Measurements from ENCODE around the gene METTL6. TPM values are rescaled to one million over a fixed set of nuclear protein-coding genes. Genes with fewer than 3 reads are reported as not detected.
"Not testable (repeated sequence)": the region's sequence is repeated elsewhere in the genome, so short reads cannot be mapped to it uniquely, and the experiment has no call there.

METTL6 gene
- total and polyA plus RNA-seq, 2 donors (not counting 1 experiment from before 2014, with no cell fraction given): 7.6 to 23.9 TPM

- no peak overlapping the region for H3K9ac ChIP-seq (ENCODE audit: low read length)
- H2AFZ ChIP-seq (ENCODE audit: insufficient read depth, low read depth, low read length, poor library complexity, severe bottlenecking): no peak overlapping the region
- peak overlapping the region; percentile 74 for H3K27ac Mint-ChIP-seq
- peak overlapping the region; percentile 18 for H3K4me2 ChIP-seq (replicated peaks; ENCODE audit: low read depth, low read length, poor library complexity, severe bottlenecking)
- H3K27me3 Mint-ChIP-seq: no peaks in the 10 kb centered on the region
- CTCF ChIA-PET: interaction anchor here (0.7 to 6.8 kb wide), 9 partner anchors 11 to 184 kb away, joined by 3 to 80 read pairs (median 6); partner anchors contain the start of gene SH3BP5
- H3K79me2 ChIP-seq (ENCODE audit: control insufficient read depth, insufficient read depth, low read length): peaks cover 1% of the 10 kb centered on the region
- intact Hi-C loops (cut with micrococcal nuclease): no loop called here
- POLR2A ChIA-PET: no interaction called here
- TF ChIP-seq CTCF (IDR thresholded peaks at IDR 0.05): no peak
- no peak for TF ChIP-seq EZH2 (IDR thresholded peaks at IDR 0.05; ENCODE audit: borderline replicate concordance, insufficient read depth, low read depth, low read length, poor library complexity, severe bottlenecking)
- peak overlapping the region; percentile 39 for H3K4me3 Mint-ChIP-seq
- ATAC-seq (ENCODE audit: low read depth) (no peak), DNase-seq (no peak)
- peaks cover 0 to 7% (median 5%) of the 10 kb centered on the region in 3 donors for H3K9me3 ChIP-seq (ENCODE audit: control extremely low read depth in 1 of 3, control insufficient read depth in 2 of 3, insufficient read depth in 1 of 3, low read length in 2 of 3)
- H4K20me1 ChIP-seq (ENCODE audit: control insufficient read depth, insufficient read depth, low read length, poor library complexity, severe bottlenecking): no peaks in the 10 kb centered on the region
- H3K27ac ChIP-seq (ENCODE audit: low read length in 2 of 2): peak overlapping the region in 1 of 2 donors; percentile 14
- no peaks in the 10 kb centered on the region for H3K36me3 ChIP-seq (replicated peaks in 1 of 2; ENCODE audit: control extremely low read depth in 1 of 2, control insufficient read depth in 1 of 2, extremely low read depth in 1 of 2, insufficient read depth in 2 of 2, low read length in 1 of 2)
- H3K9me3 Mint-ChIP-seq (ENCODE audit: insufficient read depth): no peaks in the 10 kb centered on the region
- no peaks in the 10 kb centered on the region for H3K27me3 ChIP-seq (replicated peaks in 1 of 4; ENCODE audit: control extremely low read depth in 1 of 4, control insufficient read depth in 3 of 4, insufficient read depth in 4 of 4, low read length in 3 of 4)
- peaks cover 70 to 84% of the 10 kb centered on the region in 2 donors for H3K4me1 ChIP-seq (ENCODE audit: control insufficient read depth in 2 of 2, insufficient read depth in 2 of 2, low read length in 2 of 2)
- WGBS (ENCODE audit: insufficient coverage): 77% methylated on average over 2 of the region's 3 CpGs
- H3K4me3 ChIP-seq (ENCODE audit: control extremely low read depth in 1 of 5, extremely low read depth in 1 of 5, insufficient read depth in 1 of 5, low read depth in 2 of 5, low read length in 4 of 5): no peak overlapping the region
- H3K4me1 Mint-ChIP-seq: peaks cover 75% of the 10 kb centered on the region
Measured at GRCh38 chr3:15387735-15388134, 39.6 kb downstream of the METTL6 start.

GRCh38 chr3:15387171-15387581 is 40.2 kb downstream of the METTL6 start:
- TF ChIP-seq EZH2 (IDR thresholded peaks at IDR 0.05; ENCODE audit: borderline replicate concordance, insufficient read depth, low read depth, low read length, poor library complexity, severe bottlenecking) (no peak), CTCF (IDR thresholded peaks at IDR 0.05) (no peak)
- Mint-ChIP-seq H3K27ac (peak overlapping the region; percentile 74), H3K4me1 (peaks cover 79% of the 10 kb centered on the region), H3K27me3 (no peaks in the 10 kb centered on the region), H3K9me3 (ENCODE audit: insufficient read depth) (no peaks in the 10 kb centered on the region), H3K4me3 (peak overlapping the region; percentile 39)
- Histone ChIP-seq H2AFZ (ENCODE audit: insufficient read depth, low read depth, low read length, poor library complexity, severe bottlenecking) (no peak overlapping the region), H3K36me3 (replicated peaks in 1 of 2; ENCODE audit: control extremely low read depth in 1 of 2, control insufficient read depth in 1 of 2, extremely low read depth in 1 of 2, insufficient read depth in 2 of 2, low read length in 1 of 2) (no peaks in the 10 kb centered on the region), H3K27me3 (replicated peaks in 1 of 4; ENCODE audit: control extremely low read depth in 1 of 4, control insufficient read depth in 3 of 4, insufficient read depth in 4 of 4, low read length in 3 of 4) (no peaks in the 10 kb centered on the region), H3K27ac (ENCODE audit: low read length in 2 of 2) (peak overlapping the region in 1 of 2 donors; percentile 14), H3K9ac (ENCODE audit: low read length) (no peak overlapping the region), H3K4me3 (ENCODE audit: control extremely low read depth in 1 of 5, extremely low read depth in 1 of 5, insufficient read depth in 1 of 5, low read depth in 2 of 5, low read length in 4 of 5) (no peak overlapping the region), H3K79me2 (ENCODE audit: control insufficient read depth, insufficient read depth, low read length) (peaks cover 6% of the 10 kb centered on the region), H4K20me1 (ENCODE audit: control insufficient read depth, insufficient read depth, low read length, poor library complexity, severe bottlenecking) (no peaks in the 10 kb centered on the region), H3K4me2 (replicated peaks; ENCODE audit: low read depth, low read length, poor library complexity, severe bottlenecking) (peak overlapping the region; percentile 18), H3K9me3 (ENCODE audit: control extremely low read depth in 1 of 3, control insufficient read depth in 2 of 3, insufficient read depth in 1 of 3, low read length in 2 of 3) (peaks cover 0 to 7% (median 5%) of the 10 kb centered on the region in 3 donors), H3K4me1 (ENCODE audit: control insufficient read depth in 2 of 2, insufficient read depth in 2 of 2, low read length in 2 of 2) (peaks cover 76 to 89% of the 10 kb centered on the region in 2 donors)
- 83% methylated on average over 1 of the region's 1 CpG for WGBS (ENCODE audit: insufficient coverage)
- intact Hi-C loops (cut with micrococcal nuclease): no loop called here
- no peak for DNase-seq
- no peak for ATAC-seq (ENCODE audit: low read depth)
- POLR2A ChIA-PET: no interaction called here
- CTCF ChIA-PET: interaction anchor here (0.9 to 6.8 kb wide), 8 partner anchors 12 to 184 kb away, joined by 3 to 80 read pairs (median 6); partner anchors contain the start of gene SH3BP5

- H3K9me3 ChIP-seq (ENCODE audit: control extremely low read depth in 1 of 3, control insufficient read depth in 2 of 3, insufficient read depth in 1 of 3, low read length in 2 of 3); H3K9ac ChIP-seq (ENCODE audit: low read length); H3K27me3 Mint-ChIP-seq; H3K36me3 ChIP-seq (replicated peaks in 1 of 2; ENCODE audit: control extremely low read depth in 1 of 2, control insufficient read depth in 1 of 2, extremely low read depth in 1 of 2, insufficient read depth in 2 of 2, low read length in 1 of 2); H3K9me3 Mint-ChIP-seq (ENCODE audit: insufficient read depth); H3K4me3 ChIP-seq (ENCODE audit: control extremely low read depth in 1 of 5, extremely low read depth in 1 of 5, insufficient read depth in 1 of 5, low read depth in 2 of 5, low read length in 4 of 5); intact Hi-C loops (cut with micrococcal nuclease); ATAC-seq (ENCODE audit: low read depth); H2AFZ ChIP-seq (ENCODE audit: insufficient read depth, low read depth, low read length, poor library complexity, severe bottlenecking); DNase-seq; POLR2A ChIA-PET; H3K79me2 ChIP-seq (ENCODE audit: control insufficient read depth, insufficient read depth, low read length); H4K20me1 ChIP-seq (ENCODE audit: control insufficient read depth, insufficient read depth, low read length, poor library complexity, severe bottlenecking); H3K27me3 ChIP-seq (replicated peaks in 1 of 4; ENCODE audit: control extremely low read depth in 1 of 4, control insufficient read depth in 3 of 4, insufficient read depth in 4 of 4, low read length in 3 of 4): not testable (repeated sequence)
- peak overlapping the region; percentile 5 for H3K4me3 Mint-ChIP-seq
- Histone ChIP-seq H3K4me1 (ENCODE audit: control insufficient read depth in 2 of 2, insufficient read depth in 2 of 2, low read length in 2 of 2) (peaks cover 80 to 94% of the 10 kb centered on the region in 2 donors), H3K4me2 (replicated peaks; ENCODE audit: low read depth, low read length, poor library complexity, severe bottlenecking) (peak overlapping the region; percentile 6), H3K27ac (ENCODE audit: low read length in 2 of 2) (peak overlapping the region in 1 of 2 donors; percentile 85)
- H3K4me1 Mint-ChIP-seq: peaks cover 82% of the 10 kb centered on the region
- 100% methylated on average over 1 of the region's 5 CpGs for WGBS (ENCODE audit: insufficient coverage)
- H3K27ac Mint-ChIP-seq: peak overlapping the region; percentile 63
- CTCF ChIA-PET: interaction anchor here (0.6 to 6.8 kb wide), 5 partner anchors 18 to 183 kb away, joined by 3 to 80 read pairs (median 4); no protein-coding TSS in a partner anchor
Measured at GRCh38 chr3:15386654-15386955, 40.7 kb downstream of the METTL6 start.

All from B cell (primary cell).